Suprapubic skin (tissue), 4 donors: ENCODE results near the gene CAV1. TPM values are rescaled to one million over a fixed set of nuclear protein-coding genes. Genes with fewer than 3 reads are reported as not detected.

Source experiments
- DNase-seq, 2 donors: peaks; one replicate each; pipeline ENCODE4 v3.0.0-alpha.2; 2019; ENCODE audit warnings: low spot score in 2 of 2
- H3K27ac ChIP-seq: fragments of 200-600 bp; sonication (generic); one replicate; pipeline ENCODE4 v1.5.1; 2019
- H3K27me3 ChIP-seq: fragments of 200-600 bp; sonication (generic); one replicate; pipeline ENCODE4 v1.5.1; 2019
- H3K36me3 ChIP-seq: fragments of 200-600 bp; sonication (generic); one replicate; pipeline ENCODE4 v1.5.1; 2019
- H3K4me1 ChIP-seq: fragments of 200-600 bp; sonication (generic); one replicate; pipeline ENCODE4 v1.5.1; 2019
- H3K4me3 ChIP-seq: fragments of 200-600 bp; sonication (generic); one replicate; pipeline ENCODE4 v1.5.1; 2019; ENCODE audit warnings: mild to moderate bottlenecking
- H3K9me3 ChIP-seq: fragments of 200-600 bp; sonication (generic); one replicate; pipeline ENCODE4 v1.5.1; 2019
- EP300 ChIP-seq: sonication (generic); formaldehyde crosslinking; IDR thresholded peaks from one replicate; pipeline ENCODE4 v1.6.1; 2017; ENCODE audit warnings: antibody characterized with exemption
- POLR2A ChIP-seq, 2 donors: fragments of 450-650 bp; IDR thresholded peaks; one replicate each; pipeline ENCODE4 v1.6.1; 2017; ENCODE audit warnings: antibody characterized with exemption in 2 of 2, mild to moderate bottlenecking in 2 of 2, moderate library complexity in 2 of 2
- POLR2AphosphoS5 ChIP-seq, 3 donors: sonication (generic); formaldehyde crosslinking; IDR thresholded peaks; one replicate each; pipeline ENCODE4 v1.6.1; 2017; ENCODE audit warnings: antibody characterized with exemption in 3 of 3
- WGBS: methylation state at CpG from one replicate; pipeline ENCODE4 v1.1.5; 2018; 5-methylcytosine and 5-hydroxymethylcytosine counted together
- total RNA-seq, 4 donors: library from RNA; depleted of rRNA; stranded (reverse); fragments of >200 nt; gene quantifications; one replicate each; pipeline ENCODE4 v1.1.0, GENCODE V29; 2016
- TF ChIP-seq, protein P1 (sequence below), 2 donors: fragments of 200-600 bp in 1 of 2; fragments of 450-650 bp in 1 of 2; sonication (generic) in 1 of 2; IDR thresholded peaks; one replicate each; pipeline ENCODE4 v1.5.1; 2016 to 2019; ENCODE audit warnings: antibody characterized with exemption in 2 of 2, mild to moderate bottlenecking in 1 of 2, moderate library complexity in 1 of 2

CAV1 gene
- total RNA-seq, 4 donors from 2014 or later: 123 to 215 (median 187) TPM

DNA sequence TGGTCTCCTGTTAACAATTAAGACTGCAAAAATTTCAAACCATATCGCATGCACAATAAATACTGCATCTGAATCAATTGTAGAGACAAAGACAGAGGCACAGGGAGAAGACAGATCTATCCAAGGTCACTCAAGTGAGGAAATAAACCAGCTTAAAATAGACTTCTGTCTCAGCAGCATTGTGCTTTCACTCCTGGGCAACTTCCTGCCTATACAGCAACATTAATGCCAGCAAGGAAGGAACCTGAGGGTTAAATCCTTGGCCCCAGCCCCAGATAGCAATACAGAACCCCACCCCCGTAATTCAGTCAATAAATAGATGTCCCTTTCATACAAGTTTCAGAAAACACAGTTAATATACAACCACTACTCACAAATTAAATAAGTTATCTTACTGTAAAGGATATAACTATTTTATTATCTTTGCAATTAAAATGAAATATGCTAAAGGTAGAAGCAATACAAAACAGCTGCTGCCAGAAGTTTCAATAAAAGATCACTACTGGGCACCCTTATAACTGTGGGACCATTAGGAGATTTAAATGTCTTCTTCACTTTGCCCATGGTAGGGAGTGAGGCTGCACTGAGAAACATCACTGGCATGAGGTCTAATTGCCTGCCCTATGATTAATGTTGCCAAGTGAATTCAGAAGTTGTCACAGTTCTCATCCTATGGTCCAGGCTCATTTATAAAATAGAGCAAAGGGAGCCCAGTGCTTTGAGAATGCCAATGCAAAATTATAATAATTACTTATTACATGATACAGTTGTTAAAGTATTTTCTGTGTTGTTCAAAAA, 49.4 kb downstream of the CAV1 start:
- Histone ChIP-seq H3K27me3 (no peaks in the 10 kb centered on the region), H3K9me3 (no peaks in the 10 kb centered on the region), H3K36me3 (no peaks in the 10 kb centered on the region), H3K4me1 (peaks cover 31% of the 10 kb centered on the region), H3K4me3 (no peak overlapping the region), H3K27ac (no peak overlapping the region)
- WGBS: 42% methylated on average over 2 of the region's 2 CpGs
- no peak for DNase-seq
- no peak for TF ChIP-seq POLR2AphosphoS5 (IDR thresholded peaks at IDR 0.05)
- no peak for TF ChIP-seq EP300
- no peak for TF ChIP-seq POLR2A (IDR thresholded peaks at IDR 0.05)
- TF ChIP-seq, protein P1, sequence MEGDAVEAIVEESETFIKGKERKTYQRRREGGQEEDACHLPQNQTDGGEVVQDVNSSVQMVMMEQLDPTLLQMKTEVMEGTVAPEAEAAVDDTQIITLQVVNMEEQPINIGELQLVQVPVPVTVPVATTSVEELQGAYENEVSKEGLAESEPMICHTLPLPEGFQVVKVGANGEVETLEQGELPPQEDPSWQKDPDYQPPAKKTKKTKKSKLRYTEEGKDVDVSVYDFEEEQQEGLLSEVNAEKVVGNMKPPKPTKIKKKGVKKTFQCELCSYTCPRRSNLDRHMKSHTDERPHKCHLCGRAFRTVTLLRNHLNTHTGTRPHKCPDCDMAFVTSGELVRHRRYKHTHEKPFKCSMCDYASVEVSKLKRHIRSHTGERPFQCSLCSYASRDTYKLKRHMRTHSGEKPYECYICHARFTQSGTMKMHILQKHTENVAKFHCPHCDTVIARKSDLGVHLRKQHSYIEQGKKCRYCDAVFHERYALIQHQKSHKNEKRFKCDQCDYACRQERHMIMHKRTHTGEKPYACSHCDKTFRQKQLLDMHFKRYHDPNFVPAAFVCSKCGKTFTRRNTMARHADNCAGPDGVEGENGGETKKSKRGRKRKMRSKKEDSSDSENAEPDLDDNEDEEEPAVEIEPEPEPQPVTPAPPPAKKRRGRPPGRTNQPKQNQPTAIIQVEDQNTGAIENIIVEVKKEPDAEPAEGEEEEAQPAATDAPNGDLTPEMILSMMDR (IDR thresholded peaks at IDR 0.05): no peak

DNA sequence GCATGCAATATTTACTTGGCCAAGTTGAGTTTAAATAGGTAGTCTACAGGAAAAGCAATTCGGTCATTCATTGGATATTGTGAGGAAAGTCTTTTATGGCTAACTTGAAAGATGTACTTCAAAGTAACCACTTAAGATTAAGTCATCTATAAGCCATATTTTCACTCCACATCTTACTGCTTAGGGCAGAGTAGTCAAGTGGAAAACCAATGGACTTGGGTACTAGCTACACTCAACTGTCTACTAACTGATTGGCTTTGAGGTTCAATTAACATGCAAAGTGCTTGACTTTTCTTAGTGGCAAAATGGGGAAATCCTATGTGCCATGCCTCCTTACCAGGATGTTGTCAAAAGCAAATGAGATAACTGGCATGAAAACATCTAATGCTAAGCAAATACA, 51.0 kb downstream of the CAV1 start:
- WGBS: 88% methylated on average over 1 of the region's 1 CpG
- Histone ChIP-seq H3K4me3 (no peak overlapping the region), H3K4me1 (peaks cover 20% of the 10 kb centered on the region), H3K27ac (no peak overlapping the region), H3K36me3 (no peaks in the 10 kb centered on the region), H3K9me3 (no peaks in the 10 kb centered on the region), H3K27me3 (no peaks in the 10 kb centered on the region)
- DNase-seq: no peak
- TF ChIP-seq POLR2AphosphoS5 (IDR thresholded peaks at IDR 0.05) (no peak), POLR2A (IDR thresholded peaks at IDR 0.05) (no peak), EP300 (no peak)
- TF ChIP-seq, protein P1 (IDR thresholded peaks at IDR 0.05): no peak

DNA sequence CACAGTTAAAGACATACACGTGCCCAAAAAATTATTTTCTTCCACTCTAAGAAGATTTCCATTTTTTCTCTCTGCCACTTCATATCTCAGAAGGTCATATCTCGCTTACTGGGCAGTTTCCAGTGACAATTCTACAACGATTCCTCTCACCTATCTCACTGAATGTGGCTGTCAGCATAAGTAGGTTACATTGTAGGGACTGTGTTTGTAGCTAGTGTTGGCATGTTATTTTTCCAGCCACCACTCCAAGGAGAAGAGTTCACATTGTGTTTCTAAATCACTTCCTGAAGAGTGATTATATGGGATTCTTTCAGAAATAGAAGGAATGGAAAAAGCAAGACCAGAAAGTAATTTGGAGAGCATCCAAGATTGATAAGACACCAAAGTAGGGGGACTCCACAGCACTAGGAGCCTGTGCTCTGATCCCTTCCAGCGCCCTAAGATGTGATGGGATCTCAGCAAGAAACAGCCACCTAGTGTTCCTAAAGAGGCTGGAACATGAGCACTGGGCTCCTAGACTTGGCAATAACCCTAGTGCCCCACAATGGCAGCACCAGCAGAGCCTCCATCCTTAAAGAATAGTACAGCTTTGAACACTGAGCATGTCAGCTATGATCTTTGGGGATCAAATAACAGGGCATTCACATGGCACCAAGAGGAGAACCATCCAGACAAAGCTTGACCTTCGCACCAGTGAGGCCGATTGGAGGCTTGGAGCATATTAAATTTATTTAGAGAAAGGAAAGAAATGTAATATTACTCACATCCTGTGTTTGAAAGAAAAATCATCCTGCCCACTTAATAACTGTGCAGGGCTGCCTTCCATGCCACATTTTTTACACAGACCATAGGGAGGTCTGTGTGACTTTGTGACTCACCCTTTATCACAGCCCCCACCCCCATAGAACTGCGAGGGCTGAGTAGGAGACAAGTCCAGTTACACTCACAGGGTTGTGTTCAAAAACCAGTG, 51.8 kb downstream of the CAV1 start:
- 75% methylated on average over 7 of the region's 7 CpGs for WGBS
- H3K27ac ChIP-seq: no peak overlapping the region
- DNase-seq: no peak
- no peak overlapping the region for H3K4me3 ChIP-seq
- no peak for TF ChIP-seq POLR2AphosphoS5 (IDR thresholded peaks at IDR 0.05)
- H3K9me3 ChIP-seq: no peaks in the 10 kb centered on the region
- H3K4me1 ChIP-seq: peaks cover 12% of the 10 kb centered on the region
- H3K27me3 ChIP-seq: no peaks in the 10 kb centered on the region
- no peaks in the 10 kb centered on the region for H3K36me3 ChIP-seq

DNA sequence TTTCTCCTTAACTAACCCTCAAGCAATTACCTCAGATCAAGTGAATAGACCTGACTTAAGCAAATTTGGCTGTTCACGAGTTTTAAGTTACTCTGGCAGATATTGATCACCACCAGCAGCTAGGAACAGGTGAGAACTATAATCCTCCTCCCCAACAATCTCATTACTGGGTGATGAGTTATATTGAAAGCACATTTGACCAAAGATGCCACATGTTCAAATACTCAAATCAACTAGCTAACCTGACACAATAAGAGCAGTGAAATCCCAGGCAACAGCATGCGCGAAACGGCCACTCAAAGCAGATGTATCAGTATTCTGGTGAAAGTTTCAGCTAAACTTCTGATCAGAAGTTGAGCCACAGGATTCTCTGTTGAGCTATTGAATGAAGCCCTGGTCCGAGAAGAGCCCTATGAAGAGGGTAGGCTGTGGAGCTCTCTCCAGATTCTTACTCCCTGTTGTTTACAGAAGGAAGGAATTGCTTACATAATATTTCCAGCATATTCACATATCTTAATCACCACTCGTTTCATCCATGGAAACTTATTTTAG, 52.6 kb downstream of the CAV1 start:
- Histone ChIP-seq H3K36me3 (no peaks in the 10 kb centered on the region), H3K4me1 (peaks cover 7% of the 10 kb centered on the region), H3K27me3 (no peaks in the 10 kb centered on the region), H3K4me3 (no peak overlapping the region), H3K9me3 (no peaks in the 10 kb centered on the region), H3K27ac (no peak overlapping the region)
- TF ChIP-seq POLR2AphosphoS5 (IDR thresholded peaks at IDR 0.05) (no peak), EP300 (no peak), POLR2A (IDR thresholded peaks at IDR 0.05) (no peak)
- TF ChIP-seq, protein P1 (IDR thresholded peaks at IDR 0.05): no peak
- no peak for DNase-seq
- 72% methylated on average over 6 of the region's 6 CpGs for whole genome bisulfite sequencing

DNA sequence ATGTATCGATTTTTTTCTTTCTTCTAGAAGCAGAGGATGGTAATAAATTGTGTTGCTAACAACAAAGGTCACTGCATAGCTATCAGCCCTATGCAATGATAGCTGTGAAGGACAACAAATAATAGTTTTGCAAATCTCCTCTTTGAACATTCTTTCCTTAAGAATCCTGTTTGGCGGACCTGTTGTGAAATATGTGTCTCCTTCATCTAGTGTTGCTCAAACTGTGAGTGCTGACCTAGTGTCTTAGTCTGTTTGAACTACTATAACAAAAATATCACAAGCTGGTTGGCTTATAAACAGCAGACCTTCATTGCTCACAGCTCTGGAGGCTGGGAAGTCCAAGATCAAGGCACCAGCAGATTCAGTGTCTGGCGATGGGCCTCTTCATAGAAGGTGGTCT, 53.7 kb downstream of the CAV1 start:
- TF ChIP-seq POLR2AphosphoS5 (IDR thresholded peaks at IDR 0.05) (no peak), EP300 (no peak), POLR2A (IDR thresholded peaks at IDR 0.05) (no peak)
- TF ChIP-seq, protein P1 (IDR thresholded peaks at IDR 0.05): no peak
- 94% methylated on average over 3 of the region's 3 CpGs for WGBS
- no peaks in the 10 kb centered on the region for H3K9me3 ChIP-seq
- DNase-seq: no peak
- peaks cover 13% of the 10 kb centered on the region for H3K4me1 ChIP-seq
- H3K4me3 ChIP-seq: no peak overlapping the region
- H3K36me3 ChIP-seq: no peaks in the 10 kb centered on the region
- H3K27ac ChIP-seq: no peak overlapping the region
- H3K27me3 ChIP-seq: no peaks in the 10 kb centered on the region
